GM12873 (cell line): Measurements from ENCODE around the gene MYB.

Experiments used
- CTCF ChIP-seq: IDR thresholded peaks from 2 replicates; pipeline ENCODE4 v1.5.1; 2012; ENCODE audit warnings: low read depth, mild to moderate bottlenecking, moderate library complexity, low read length, control low read depth; ENCODE audit not compliant: insufficient read depth; ENCODE audit errors: missing control alignments

MYB gene

GRCh38 chr6:135159531-135159930, 21.6 kb upstream of the MYB start:
- TF ChIP-seq CTCF: no peak

- no peak for TF ChIP-seq CTCF
These were observed 19.4 kb upstream of the MYB start for GRCh38 chr6:135161411-135162395.

- TF ChIP-seq CTCF: peak; percentile 91
These were observed 18.2 kb upstream of the MYB start for GRCh38 chr6:135162678-135163439.

GRCh38 chr6:135163440-135163738, 17.7 kb upstream of the MYB start:
- no peak for TF ChIP-seq CTCF

GRCh38 chr6:135165031-135165430, 16.1 kb upstream of the MYB start:
- TF ChIP-seq CTCF: no peak

GRCh38 chr6:135166515-135166914, 14.6 kb upstream of the MYB start:
- no peak for TF ChIP-seq CTCF

- TF ChIP-seq CTCF: no peak
These were observed 13.5 kb upstream of the MYB start for GRCh38 chr6:135167617-135168016.
